HepG2 (cell line): ENCODE results near the gene STC2. TPM values are rescaled to one million over a fixed set of nuclear protein-coding genes. Genes with fewer than 3 reads are reported as not detected.

ENCODE experiments used
- BHLHE40 ChIP-seq: IDR thresholded peaks from 2 replicates; pipeline ENCODE4 v1.6.1; 2011; ENCODE audit warnings: low read length, improper control_type of control experiment
- HBP1 ChIP-seq: IDR thresholded peaks from 2 replicates; pipeline ENCODE4 v1.6.1; 2016; ENCODE audit warnings: low read depth, control low read depth
- IRF2 ChIP-seq: IDR thresholded peaks from 2 replicates; pipeline ENCODE4 v1.6.1; 2018; ENCODE audit warnings: missing genetic modification reagents, missing compliant biosample characterization
- JUNB ChIP-seq: sonication (generic); formaldehyde crosslinking; IDR thresholded peaks from 2 replicates; pipeline ENCODE4 v1.8.0; 2022; ENCODE audit warnings: missing genetic modification reagents, mild to moderate bottlenecking, borderline replicate concordance
- NBN ChIP-seq: fragments of 450-650 bp; conservative IDR thresholded peaks from 2 replicates; pipeline ENCODE4 v1.6.1; 2017
- PAF1 ChIP-seq: IDR thresholded peaks from 2 replicates; pipeline ENCODE4 v1.6.1; 2016; ENCODE audit warnings: missing genetic modification reagents, missing compliant biosample characterization
- PBX2 ChIP-seq: IDR thresholded peaks from 2 replicates; pipeline ENCODE4 v1.6.1; 2016; ENCODE audit warnings: control low read depth
- PCBP1 ChIP-seq: fragments of 200-400 bp; formaldehyde crosslinking; IDR thresholded peaks from 2 replicates; pipeline ENCODE4 v1.6.1; 2017; ENCODE audit warnings: mild to moderate bottlenecking, low read depth, low read length, borderline replicate concordance
- RBM22 ChIP-seq: fragments of 200-400 bp; formaldehyde crosslinking; optimal IDR thresholded peaks from 2 replicates; pipeline ENCODE3; 2017; ENCODE audit warnings: mild to moderate bottlenecking, low read length, moderate library complexity
- SETDB1 ChIP-seq: sonication (generic); formaldehyde crosslinking; IDR thresholded peaks from 2 replicates; pipeline ENCODE4 v1.5.1; 2020; ENCODE audit warnings: missing genetic modification reagents, mild to moderate bottlenecking, borderline replicate concordance
- polyA plus RNA-seq, 8 experiments: library from polyadenylated mRNA; depleted of rRNA in 3 of 8; stranded (reverse) in 7 of 8; unstranded in 1 of 8; fragments of >200 nt; fragmentation: Illumina TruSeq in 4 of 8; extraction: Trizol in 4 of 8; gene quantifications; 2 replicates each; pipeline versions ENCODE4 v1.2.1 to v1.2.3, GENCODE V29; 2011 to 2016; ENCODE audit warnings: low read depth in 4 of 8, missing spikeins in 1 of 8, mixed read lengths in 1 of 8; ENCODE audit not compliant: insufficient read depth in 1 of 8
- total RNA-seq, 5 experiments: library from RNA; depleted of rRNA; stranded (reverse); fragments of >200 nt; fragmentation: Illumina TruSeq; extraction: Trizol; gene quantifications; 2 replicates each; pipeline ENCODE4 v1.2.3, GENCODE V29; 2016; ENCODE audit warnings: low read depth in 1 of 5
- TF ChIP-seq, protein P1 (sequence below): sonication (generic); formaldehyde crosslinking; IDR thresholded peaks from 2 replicates; pipeline ENCODE4 v1.8.1; 2022; ENCODE audit warnings: low read depth, mild to moderate bottlenecking, missing genetic modification reagents
- TF ChIP-seq, protein P2 (sequence below): IDR thresholded peaks from 2 replicates; pipeline ENCODE4 v1.6.1; 2012; ENCODE audit warnings: inconsistent platforms
- TF ChIP-seq, protein P3 (sequence below): sonication (generic); formaldehyde crosslinking; IDR thresholded peaks from 2 replicates; pipeline ENCODE4 v1.4.0; 2020; ENCODE audit warnings: missing genetic modification reagents, borderline replicate concordance
- TF ChIP-seq, protein P4 (sequence below): sonication (generic); formaldehyde crosslinking; IDR thresholded peaks from 2 replicates; pipeline ENCODE4 v1.5.0; 2020; ENCODE audit warnings: missing genetic modification reagents

Gene STC2
- total and polyA plus RNA-seq, 2 of the 13 experiments (the other 11 are each of a cell fraction or from before 2014, with no cell fraction given), result 27.1 to 69.2 TPM

DNA sequence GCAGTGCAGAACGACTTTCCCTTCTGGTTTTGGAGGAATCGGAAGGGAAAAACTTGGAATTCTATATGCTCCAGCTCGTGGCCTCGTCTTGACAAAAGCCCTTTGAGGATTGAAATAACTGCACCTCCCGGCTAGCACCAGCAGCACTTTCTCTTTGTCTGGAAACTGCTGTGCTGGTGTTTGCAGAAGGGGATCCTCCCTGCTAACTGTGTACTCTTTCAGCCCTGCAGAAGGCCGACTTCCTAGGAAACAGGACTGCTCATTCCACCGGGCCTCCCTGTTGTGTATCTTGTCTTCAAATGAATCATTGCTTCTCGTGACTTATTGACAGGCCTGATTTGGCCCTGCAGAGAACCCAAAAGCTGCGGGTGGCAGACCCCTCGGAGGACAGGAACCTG lies 23.6 kb downstream of the STC2 start (continued):
- TF ChIP-seq, protein P1, sequence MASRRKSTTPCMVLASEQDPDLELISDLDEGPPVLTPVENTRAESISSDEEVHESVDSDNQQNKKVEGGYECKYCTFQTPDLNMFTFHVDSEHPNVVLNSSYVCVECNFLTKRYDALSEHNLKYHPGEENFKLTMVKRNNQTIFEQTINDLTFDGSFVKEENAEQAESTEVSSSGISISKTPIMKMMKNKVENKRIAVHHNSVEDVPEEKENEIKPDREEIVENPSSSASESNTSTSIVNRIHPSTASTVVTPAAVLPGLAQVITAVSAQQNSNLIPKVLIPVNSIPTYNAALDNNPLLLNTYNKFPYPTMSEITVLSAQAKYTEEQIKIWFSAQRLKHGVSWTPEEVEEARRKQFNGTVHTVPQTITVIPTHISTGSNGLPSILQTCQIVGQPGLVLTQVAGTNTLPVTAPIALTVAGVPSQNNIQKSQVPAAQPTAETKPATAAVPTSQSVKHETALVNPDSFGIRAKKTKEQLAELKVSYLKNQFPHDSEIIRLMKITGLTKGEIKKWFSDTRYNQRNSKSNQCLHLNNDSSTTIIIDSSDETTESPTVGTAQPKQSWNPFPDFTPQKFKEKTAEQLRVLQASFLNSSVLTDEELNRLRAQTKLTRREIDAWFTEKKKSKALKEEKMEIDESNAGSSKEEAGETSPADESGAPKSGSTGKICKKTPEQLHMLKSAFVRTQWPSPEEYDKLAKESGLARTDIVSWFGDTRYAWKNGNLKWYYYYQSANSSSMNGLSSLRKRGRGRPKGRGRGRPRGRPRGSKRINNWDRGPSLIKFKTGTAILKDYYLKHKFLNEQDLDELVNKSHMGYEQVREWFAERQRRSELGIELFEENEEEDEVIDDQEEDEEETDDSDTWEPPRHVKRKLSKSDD (CRISPR knock-in tag), result no peak
- no peak for TF ChIP-seq BHLHE40
- TF ChIP-seq, protein P2, sequence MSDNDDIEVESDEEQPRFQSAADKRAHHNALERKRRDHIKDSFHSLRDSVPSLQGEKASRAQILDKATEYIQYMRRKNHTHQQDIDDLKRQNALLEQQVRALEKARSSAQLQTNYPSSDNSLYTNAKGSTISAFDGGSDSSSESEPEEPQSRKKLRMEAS, result peak; percentile 56; the same call in 1 of the 2 replicates
- peak; percentile 78; the same call in 1 of the 2 replicates for TF ChIP-seq HBP1 (CRISPR knock-in tag)
- no peak for TF ChIP-seq IRF2 (CRISPR knock-in tag)
- no peak for TF ChIP-seq JUNB (CRISPR knock-in tag)
- no peak for TF ChIP-seq RBM22
- TF ChIP-seq PCBP1, result no peak
- no peak for TF ChIP-seq PAF1 (CRISPR knock-in tag)
- TF ChIP-seq PBX2 (CRISPR knock-in tag), result no peak
- TF ChIP-seq, protein P3, sequence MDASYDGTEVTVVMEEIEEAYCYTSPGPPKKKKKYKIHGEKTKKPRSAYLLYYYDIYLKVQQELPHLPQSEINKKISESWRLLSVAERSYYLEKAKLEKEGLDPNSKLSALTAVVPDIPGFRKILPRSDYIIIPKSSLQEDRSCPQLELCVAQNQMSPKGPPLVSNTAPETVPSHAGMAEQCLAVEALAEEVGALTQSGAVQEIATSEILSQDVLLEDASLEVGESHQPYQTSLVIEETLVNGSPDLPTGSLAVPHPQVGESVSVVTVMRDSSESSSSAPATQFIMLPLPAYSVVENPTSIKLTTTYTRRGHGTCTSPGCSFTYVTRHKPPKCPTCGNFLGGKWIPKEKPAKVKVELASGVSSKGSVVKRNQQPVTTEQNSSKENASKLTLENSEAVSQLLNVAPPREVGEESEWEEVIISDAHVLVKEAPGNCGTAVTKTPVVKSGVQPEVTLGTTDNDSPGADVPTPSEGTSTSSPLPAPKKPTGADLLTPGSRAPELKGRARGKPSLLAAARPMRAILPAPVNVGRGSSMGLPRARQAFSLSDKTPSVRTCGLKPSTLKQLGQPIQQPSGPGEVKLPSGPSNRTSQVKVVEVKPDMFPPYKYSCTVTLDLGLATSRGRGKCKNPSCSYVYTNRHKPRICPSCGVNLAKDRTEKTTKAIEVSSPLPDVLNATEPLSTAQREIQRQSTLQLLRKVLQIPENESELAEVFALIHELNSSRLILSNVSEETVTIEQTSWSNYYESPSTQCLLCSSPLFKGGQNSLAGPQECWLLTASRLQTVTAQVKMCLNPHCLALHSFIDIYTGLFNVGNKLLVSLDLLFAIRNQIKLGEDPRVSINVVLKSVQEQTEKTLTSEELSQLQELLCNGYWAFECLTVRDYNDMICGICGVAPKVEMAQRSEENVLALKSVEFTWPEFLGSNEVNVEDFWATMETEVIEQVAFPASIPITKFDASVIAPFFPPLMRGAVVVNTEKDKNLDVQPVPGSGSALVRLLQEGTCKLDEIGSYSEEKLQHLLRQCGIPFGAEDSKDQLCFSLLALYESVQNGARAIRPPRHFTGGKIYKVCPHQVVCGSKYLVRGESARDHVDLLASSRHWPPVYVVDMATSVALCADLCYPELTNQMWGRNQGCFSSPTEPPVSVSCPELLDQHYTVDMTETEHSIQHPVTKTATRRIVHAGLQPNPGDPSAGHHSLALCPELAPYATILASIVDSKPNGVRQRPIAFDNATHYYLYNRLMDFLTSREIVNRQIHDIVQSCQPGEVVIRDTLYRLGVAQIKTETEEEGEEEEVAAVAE (CRISPR knock-in tag), result no peak; the same call in 1 of the 2 replicates
- TF ChIP-seq, protein P4, sequence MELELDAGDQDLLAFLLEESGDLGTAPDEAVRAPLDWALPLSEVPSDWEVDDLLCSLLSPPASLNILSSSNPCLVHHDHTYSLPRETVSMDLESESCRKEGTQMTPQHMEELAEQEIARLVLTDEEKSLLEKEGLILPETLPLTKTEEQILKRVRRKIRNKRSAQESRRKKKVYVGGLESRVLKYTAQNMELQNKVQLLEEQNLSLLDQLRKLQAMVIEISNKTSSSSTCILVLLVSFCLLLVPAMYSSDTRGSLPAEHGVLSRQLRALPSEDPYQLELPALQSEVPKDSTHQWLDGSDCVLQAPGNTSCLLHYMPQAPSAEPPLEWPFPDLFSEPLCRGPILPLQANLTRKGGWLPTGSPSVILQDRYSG, result no peak
- TF ChIP-seq NBN, result no peak
- TF ChIP-seq SETDB1, result no peak
